ENCODE data around the gene UVRAG. TPM values are rescaled to one million over a fixed set of nuclear protein-coding genes. Genes with fewer than 3 reads are reported as not detected.

Gene UVRAG
- total and polyA plus RNA-seq, 12 donors, result 5.0 to 18.3 (median 13.4) TPM

DNA sequence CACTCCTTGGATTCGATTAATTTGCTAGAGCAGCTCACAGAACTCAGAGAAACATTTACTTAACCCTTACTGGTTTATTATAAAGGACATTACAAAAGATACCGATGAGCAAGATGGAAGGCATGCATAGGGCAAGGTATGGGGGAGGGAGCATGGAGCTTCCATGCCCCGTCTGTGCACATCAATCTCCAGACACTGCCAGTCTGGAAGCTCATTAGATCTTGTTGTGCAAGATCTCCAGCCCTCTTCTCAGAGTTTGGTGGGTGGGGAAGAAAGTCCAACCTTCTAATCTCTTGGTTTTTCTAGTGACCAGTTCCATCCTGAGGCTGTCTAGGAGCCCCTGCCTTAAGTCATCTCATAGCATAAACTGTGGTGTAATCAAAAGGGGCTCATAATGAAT is 190.7 kb downstream of the UVRAG start:
- H3K36me3 ChIP-seq, result peaks cover 0 to 66% (median 24%) of the 10 kb centered on the region in 9 donors

DNA sequence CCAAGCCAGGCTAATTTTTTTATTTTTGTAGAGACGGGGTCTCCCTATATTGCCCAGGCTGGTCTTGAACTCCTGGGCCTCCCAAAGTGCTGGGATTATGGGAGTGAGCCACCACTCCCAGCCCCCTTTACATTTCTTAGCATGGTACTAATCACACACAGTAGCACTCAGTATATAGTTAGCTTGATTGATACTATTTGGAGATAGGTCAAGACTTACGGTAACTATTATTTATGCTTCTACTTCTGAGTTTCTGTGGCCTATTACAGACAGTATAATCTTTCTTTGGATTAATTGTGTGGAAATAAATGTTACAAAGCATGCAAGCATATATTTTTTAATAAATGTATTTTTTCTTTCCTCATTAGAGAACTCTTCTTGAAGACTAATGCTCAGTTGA is 192.2 kb downstream of the UVRAG start:
- no peak for ATAC-seq
- Histone ChIP-seq H3K36me3 (peaks cover 0 to 66% (median 24%) of the 10 kb centered on the region in 9 donors), H3K9me3 (peaks cover 0 to under 1% (median 0%) of the 10 kb centered on the region in 11 donors), H3K4me3 (no peak overlapping the region), H3K27me3 (no peaks in the 10 kb centered on the region), H3K4me1 (no peaks in the 10 kb centered on the region), H3K27ac (no peak overlapping the region)
- intact Hi-C loops (cut with DNase I), result no loop called here
- TF ChIP-seq, protein P1, sequence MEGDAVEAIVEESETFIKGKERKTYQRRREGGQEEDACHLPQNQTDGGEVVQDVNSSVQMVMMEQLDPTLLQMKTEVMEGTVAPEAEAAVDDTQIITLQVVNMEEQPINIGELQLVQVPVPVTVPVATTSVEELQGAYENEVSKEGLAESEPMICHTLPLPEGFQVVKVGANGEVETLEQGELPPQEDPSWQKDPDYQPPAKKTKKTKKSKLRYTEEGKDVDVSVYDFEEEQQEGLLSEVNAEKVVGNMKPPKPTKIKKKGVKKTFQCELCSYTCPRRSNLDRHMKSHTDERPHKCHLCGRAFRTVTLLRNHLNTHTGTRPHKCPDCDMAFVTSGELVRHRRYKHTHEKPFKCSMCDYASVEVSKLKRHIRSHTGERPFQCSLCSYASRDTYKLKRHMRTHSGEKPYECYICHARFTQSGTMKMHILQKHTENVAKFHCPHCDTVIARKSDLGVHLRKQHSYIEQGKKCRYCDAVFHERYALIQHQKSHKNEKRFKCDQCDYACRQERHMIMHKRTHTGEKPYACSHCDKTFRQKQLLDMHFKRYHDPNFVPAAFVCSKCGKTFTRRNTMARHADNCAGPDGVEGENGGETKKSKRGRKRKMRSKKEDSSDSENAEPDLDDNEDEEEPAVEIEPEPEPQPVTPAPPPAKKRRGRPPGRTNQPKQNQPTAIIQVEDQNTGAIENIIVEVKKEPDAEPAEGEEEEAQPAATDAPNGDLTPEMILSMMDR (IDR thresholded peaks at IDR 0.05), result no peak
- 100% methylated on average over 2 of the region's 2 CpGs for WGBS, 2 donors
- no peak for DNase-seq

More for the DNA sequence above, 190.7 kb downstream of the UVRAG start:
- TF ChIP-seq, protein P1 (IDR thresholded peaks at IDR 0.05), result no peak
- intact Hi-C loops (cut with DNase I), result no loop called here
- ATAC-seq (no peak), DNase-seq (no peak)
- Histone ChIP-seq H3K4me3 (no peak overlapping the region), H3K4me1 (no peaks in the 10 kb centered on the region), H3K27ac (no peak overlapping the region), H3K9me3 (peaks cover 0 to 15% (median 4%) of the 10 kb centered on the region in 11 donors), H3K27me3 (no peaks in the 10 kb centered on the region)
- 96% methylated on average over 3 of the region's 3 CpGs for WGBS, 2 donors

DNA sequence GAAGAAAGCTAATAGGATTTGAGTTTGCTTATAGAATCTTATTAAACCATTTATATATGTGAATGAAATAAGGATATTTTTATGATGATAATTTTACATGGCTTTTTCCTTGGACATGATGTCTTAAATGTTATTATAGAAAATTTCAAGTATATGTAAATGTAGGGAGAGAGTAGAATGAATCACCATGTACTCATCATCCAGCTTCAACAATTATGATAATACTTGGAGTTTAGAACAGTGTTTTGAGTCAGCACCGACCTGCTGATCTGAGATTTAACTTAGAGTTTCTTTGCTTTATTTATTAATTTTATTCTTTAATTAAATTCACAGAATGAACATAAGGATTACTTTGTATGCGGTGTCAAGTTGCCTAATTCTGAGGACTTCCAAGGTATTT is 193.5 kb downstream of the UVRAG start:
- ATAC-seq, result no peak
- no peak for DNase-seq
- Histone ChIP-seq H3K4me1 (no peaks in the 10 kb centered on the region), H3K9me3 (no peaks in the 10 kb centered on the region), H3K36me3 (peaks cover 0 to 66% (median 24%) of the 10 kb centered on the region in 9 donors), H3K27me3 (no peaks in the 10 kb centered on the region), H3K4me3 (no peak overlapping the region), H3K27ac (no peak overlapping the region)
- WGBS, 2 donors, result 95 to 97% methylated on average over 2 of the region's 2 CpGs
- intact Hi-C loops (cut with DNase I), result no loop called here
- TF ChIP-seq, protein P1 (IDR thresholded peaks at IDR 0.05), result no peak

DNA sequence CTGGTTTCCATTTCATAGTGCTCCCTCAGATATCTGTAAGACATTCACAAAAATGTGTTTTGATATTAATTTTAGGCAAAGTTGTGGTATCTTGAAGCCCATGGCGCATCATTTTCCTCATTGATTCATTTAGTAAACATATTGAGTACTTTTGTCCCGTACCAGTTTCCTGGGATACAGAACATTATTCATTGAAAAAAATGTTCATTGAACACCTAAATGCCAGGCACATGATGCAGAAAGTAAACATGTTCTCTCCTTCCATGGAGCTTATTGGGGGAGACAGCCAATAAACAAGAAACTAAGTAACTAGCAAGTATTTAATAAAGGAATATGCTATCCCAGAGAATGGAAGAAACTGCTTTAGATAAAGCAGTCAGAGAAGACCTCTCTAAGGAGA is 195.0 kb downstream of the UVRAG start:
- no peak for DNase-seq
- intact Hi-C loops (cut with DNase I), result no loop called here
- TF ChIP-seq, protein P1 (IDR thresholded peaks at IDR 0.05), result no peak

More for the DNA sequence above, 195.0 kb downstream of the UVRAG start:
- H3K4me1 ChIP-seq, result no peaks in the 10 kb centered on the region
- H3K36me3 ChIP-seq, result peaks cover 0 to 50% (median 12%) of the 10 kb centered on the region in 9 donors
- no peaks in the 10 kb centered on the region for H3K27me3 ChIP-seq
- no peak overlapping the region for H3K4me3 ChIP-seq
- no peak for ATAC-seq
- H3K27ac ChIP-seq, result no peak overlapping the region
- 98 to 99% methylated on average over 2 of the region's 2 CpGs for WGBS, 2 donors
- H3K9me3 ChIP-seq, result no peaks in the 10 kb centered on the region
